Activated naive CD4-positive, alpha-beta T cell (primary cell): ENCODE results near the gene ATP11A.

Experiments
- DNase-seq, 4 experiments: peaks; one replicate each; lab custom pipeline; 2025; lab: John Stamatoyannopoulos, UW

The ATP11A gene

GRCh38 chr13:112725346-112726015 is 35.6 kb downstream of the ATP11A start:
- DNase-seq = peak in 1 of 4 experiments; percentile 24

GRCh38 chr13:112726016-112726767 is 36.4 kb downstream of the ATP11A start:
- no peak for DNase-seq

- no peak for DNase-seq
These were observed 37.7 kb downstream of the ATP11A start for GRCh38 chr13:112727581-112727980.

- DNase-seq = no peak
These were observed 38.7 kb downstream of the ATP11A start for GRCh38 chr13:112728375-112729126.

GRCh38 chr13:112729408-112729807 is 39.6 kb downstream of the ATP11A start:
- no peak for DNase-seq

GRCh38 chr13:112730157-112730671 is 40.4 kb downstream of the ATP11A start:
- DNase-seq = no peak

GRCh38 chr13:112731667-112732616 is 42.1 kb downstream of the ATP11A start:
- no peak for DNase-seq

GRCh38 chr13:112732679-112733078 is 42.8 kb downstream of the ATP11A start:
- no peak for DNase-seq

GRCh38 chr13:112733112-112733511 is 43.3 kb downstream of the ATP11A start:
- no peak for DNase-seq

- DNase-seq = no peak
These were observed 44.0 kb downstream of the ATP11A start for GRCh38 chr13:112733661-112734379.

GRCh38 chr13:112734696-112735547 is 45.1 kb downstream of the ATP11A start:
- DNase-seq = no peak

GRCh38 chr13:112735791-112736190 is 46.0 kb downstream of the ATP11A start:
- DNase-seq = no peak

GRCh38 chr13:112737294-112737693 is 47.5 kb downstream of the ATP11A start:
- no peak for DNase-seq

GRCh38 chr13:112738606-112739005 is 48.8 kb downstream of the ATP11A start:
- DNase-seq = no peak

- no peak for DNase-seq
These were observed 50.8 kb downstream of the ATP11A start for GRCh38 chr13:112740502-112741131.

GRCh38 chr13:112741185-112741755 is 51.4 kb downstream of the ATP11A start:
- no peak for DNase-seq

GRCh38 chr13:112741835-112742570 is 52.2 kb downstream of the ATP11A start:
- no peak for DNase-seq

GRCh38 chr13:112742583-112742982 is 52.7 kb downstream of the ATP11A start:
- DNase-seq = no peak
